Hepatic stellate cell (primary cell): ENCODE data around the gene THOP1.

Source experiments
- DNase-seq: peaks from one replicate; pipeline ENCODE4 v3.0.0; 2011; ENCODE audit warnings: low spot score

THOP1 gene

DNA sequence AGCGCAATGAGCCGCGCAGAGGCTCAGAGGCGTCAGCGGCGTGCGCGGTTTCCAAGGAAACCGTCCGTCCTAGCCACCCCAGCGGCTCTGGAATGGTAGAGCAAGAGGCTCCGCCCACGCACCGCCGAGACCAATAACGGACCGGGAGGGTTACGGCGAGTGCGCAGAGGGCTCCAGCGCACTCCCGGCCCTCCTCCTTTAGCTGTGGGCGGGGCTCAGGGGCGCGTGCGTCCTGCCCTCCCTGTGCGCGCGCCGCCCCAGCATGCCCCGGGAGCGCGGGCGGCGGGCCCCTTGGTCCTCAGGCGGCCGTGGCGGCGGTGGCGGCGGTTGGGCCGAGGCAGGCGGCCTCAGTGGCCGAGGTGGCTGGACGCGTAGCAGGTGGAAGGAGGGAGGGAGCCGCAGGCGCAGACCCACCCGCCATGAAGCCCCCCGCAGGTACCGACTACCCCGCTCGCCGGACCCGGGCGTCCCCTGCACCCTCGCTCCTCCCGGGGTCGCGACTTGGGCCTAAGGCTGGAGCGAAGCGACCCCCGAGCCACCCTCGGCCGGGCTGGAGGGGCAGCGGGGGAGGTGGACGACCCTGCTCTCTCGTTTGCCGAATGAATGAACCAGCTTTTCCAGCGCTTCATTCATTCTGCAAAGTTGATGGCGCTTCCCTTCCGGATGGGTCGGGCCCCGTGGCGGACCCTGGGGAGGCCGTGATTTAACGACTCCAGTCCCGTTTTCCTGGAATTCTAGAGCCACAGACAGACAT lies at the start of gene THOP1:
TSS of gene THOP1 (plus strand) at position 260 of the 754 bp plus-strand sequence. CDS start at position 420, 160 bp downstream.
- DNase-seq: peak; percentile 99

DNA sequence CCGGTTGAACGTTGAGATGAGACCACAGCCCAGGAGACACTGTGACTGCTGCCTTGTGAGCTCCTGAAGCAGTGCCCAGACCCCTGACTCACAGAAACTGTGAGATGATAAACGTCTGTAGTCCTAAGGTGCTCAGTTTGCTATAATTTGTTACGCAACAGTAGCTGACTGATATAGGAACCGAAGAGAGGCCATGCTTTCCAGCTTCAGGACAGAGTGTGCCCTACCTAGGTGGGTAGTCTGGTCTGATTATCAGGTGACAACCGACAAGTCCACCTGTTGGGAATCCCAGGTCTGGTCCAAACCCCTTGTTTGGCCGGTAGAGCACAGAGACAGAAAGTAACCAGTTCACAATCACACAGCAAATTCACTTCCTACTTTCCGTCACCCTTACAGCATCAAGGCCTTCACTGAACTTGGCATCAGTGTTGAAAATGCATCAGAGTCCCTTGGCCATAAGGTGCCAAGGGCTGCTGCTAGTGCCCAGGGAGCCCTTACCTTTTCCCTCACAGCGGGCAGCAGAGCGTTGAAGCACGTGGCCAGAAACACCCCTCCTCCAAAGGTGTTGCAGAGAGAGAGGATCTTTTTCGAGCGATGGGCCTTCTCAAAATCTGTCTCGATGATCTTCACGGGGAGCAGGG lies 48.6 kb upstream of the THOP1 start:
- DNase-seq: no peak

DNA sequence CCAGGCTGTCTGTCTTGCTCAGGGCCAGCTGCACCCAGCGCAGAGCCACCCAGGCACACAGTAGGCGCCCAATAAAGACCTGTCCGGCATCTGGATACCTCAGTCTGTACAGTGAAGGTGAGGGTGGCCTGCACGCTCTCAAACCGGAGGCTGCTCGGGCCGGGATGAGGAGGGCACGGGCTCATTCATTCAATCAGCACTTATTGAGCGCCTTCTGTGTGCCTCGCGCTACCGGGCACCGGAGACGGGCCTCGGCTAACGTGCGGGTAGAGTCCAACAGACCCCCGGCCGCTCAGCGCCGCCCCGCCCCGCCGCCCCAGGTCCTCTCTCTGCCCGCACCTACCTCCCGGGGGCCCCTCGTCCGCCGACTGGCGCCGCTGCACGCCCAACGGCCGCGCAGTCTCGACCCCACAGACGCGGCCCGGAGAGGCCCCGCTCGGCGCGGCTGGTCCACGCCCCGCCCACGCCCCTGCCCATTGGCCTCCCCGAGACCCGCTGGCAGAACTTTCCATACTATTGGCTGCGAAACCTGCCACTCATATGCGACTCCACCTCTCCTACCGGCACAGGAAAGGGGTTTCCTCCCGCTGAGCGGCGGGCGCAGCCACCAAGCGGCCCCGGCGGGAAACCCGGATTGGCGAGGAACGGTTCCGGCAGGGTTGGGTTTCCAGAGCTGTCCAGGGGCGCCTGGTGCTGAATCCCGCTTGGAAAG lies 45.5 kb upstream of the THOP1 start, which contains the start of gene SLC39A3:
TSS of gene SLC39A3 (minus strand) at position 416 of the 712 bp plus-strand sequence. CDS start 2,760 bp downstream, outside the sequence.
- peak; percentile 100 for DNase-seq

DNA sequence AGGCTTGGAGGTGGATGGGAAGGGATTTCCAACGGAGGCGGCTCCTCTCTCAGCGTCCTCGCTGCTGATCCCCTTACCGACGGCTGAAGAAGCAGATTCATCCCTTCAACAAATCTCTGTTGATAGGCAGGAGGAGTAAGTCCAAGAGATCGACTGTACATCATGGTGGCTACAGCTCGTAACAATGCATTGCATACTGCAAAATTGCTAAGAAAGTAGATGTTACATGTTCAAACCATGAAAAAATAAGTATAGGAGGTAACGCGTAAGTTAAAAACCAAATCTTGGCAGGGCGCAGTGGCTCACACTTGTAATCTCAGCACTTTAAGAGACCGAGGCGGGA lies 45.0 kb upstream of the THOP1 start:
- no peak for DNase-seq

DNA sequence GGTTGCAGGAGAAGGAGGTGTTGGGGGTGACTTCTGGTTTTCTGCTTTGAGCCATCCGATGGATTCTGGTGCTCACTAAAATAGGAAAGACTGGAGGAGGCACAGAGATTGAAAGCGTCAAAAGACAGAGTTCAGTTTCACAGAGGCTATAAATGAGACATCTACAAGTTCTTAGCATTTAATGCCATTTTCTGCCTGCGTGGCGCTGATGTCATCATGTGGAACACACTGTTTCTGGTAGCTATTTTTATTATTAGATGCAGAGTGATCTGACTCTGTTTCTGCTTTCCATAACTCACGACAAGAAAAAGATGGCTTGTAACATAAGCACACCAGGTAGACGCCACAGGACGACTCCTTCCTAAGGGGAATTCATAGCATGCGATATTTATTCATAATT lies 42.2 kb upstream of the THOP1 start:
- DNase-seq: no peak

DNA sequence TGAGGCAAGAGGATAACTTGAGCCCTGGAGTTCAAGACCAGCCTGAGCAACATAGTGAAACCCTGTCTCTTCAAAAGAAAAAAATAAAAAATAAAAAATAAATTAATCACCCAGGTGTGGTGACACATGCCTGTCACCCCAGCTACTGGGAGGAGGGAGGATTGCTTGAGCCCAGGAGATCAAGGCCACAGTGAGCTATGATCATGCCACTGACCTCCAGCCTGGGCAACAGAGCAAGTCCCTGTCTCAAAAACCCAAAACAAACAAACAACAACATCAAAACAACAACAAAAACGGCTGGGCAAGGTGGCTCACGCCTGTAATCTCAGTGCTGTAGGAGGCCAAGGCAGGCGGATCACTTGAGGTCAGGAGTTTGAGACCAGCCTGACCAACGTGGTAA lies 41.2 kb upstream of the THOP1 start:
- DNase-seq: no peak

DNA sequence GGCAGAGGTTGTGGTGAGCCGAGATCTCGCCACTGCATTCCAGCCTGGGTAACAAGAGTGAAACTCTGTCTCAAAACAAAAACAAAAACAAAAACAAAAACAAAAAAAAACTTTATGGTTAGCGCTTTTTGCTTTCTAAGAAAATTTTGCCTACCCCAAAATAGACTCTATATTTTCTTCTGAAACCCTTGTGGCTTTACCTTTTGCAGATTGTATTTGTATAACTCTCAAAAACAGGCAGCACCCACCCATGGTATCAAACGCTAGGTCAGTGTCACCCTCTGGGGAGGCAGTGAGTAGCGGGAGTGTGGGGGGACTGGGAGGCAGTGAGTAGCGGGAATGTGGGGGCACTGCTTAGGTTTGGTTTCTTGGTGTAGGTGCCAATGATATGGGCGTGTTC lies 38.0 kb upstream of the THOP1 start:
- no peak for DNase-seq

DNA sequence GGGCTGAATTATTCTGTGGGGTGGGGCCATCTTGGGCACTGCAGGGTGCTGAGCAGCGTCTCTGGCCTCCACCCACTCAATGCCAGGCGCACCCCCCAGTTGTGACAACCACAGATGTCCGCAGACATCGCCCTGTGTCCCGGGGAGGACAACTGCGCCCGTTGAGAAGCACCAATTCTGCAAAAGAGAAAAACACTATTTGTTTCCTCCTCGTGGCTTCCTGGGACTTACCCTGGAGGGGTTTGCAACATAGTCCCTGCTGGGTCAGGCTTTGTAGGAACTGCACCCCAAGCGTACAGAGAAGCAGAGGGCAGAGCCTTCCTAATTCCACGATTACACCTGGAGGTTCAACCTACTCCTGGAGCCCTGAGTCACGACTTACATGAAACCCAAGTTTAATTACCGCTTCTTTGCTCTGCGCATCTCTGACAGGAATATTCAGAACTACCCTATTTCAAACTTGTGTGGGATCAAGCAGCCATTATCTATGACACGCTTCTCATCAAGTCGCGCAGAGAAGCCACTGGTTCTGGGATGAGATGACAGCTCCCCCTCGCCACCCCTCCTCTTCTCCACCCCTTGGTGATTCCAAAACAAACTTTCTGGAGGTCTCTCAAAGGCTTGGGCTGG lies 34.4 kb upstream of the THOP1 start:
- no peak for DNase-seq

DNA sequence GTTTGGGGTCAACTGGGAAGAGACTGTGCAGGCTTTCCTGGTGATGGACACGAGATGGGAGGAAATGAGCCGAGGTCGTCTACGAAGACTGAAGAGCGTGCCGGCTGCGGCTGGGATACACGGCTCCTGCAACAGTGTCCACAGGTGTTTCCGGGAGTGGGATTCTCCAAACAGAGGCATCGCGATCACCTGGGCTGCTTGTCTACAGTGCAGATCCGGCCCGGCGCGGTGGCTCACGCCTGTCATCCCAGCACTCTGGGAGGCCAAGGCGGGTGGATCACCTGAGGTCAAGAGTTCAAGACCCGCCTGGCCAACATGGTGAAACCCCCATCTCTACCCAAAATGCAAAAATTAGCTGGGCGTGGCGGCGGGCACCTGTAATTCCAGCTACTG lies 33.9 kb upstream of the THOP1 start:
- DNase-seq: no peak

DNA sequence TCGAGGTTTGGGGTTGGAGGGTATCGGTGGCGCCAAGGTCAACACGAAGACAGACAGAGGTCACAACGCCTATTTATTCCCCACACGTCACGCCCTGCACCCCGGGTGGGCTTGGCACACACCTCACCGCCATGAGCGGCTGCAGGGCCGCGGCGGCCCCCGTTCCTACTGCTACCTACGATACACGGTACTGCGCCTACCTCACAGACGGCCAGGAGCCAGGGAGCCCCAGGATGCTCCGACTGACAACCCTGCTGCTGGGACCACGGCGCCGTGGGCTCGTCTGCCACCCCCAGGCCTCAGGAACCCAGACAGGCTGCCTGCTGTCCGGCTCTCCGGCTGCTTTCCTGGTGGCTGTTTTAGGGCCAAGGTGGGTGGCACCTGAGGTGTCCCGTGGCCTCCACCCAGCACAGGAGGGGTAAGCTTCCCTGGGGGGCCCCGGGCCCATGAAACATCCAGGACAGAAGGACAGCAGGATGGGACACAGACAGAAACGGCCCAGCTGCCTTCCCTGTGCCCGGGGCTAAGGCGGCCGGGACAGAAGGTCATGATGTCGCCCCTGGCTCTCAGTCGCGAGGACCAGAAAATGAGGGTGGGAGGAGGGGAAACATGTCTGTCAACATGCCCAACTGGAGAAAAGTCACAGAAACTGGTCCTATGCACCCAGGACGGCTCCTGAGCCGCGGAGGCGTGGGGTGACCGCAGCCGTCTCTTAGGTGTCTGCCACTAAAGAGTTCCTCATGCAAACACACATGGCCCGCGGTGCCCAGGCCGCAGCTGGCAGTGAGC lies 30.4 kb upstream of the THOP1 start:
- DNase-seq: no peak

DNA sequence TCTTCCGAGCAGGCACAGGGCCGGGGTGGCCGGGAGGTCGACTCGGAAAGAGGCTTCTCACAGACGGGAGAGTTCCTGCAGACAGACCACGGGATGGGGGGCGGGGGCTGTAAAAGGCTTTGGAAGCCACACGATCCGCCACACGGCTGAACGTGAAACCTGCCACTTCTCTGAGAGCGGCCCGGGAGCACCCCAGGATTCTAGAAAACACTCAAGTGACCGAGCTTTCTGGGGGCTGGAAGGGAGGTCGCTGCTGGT lies 29.9 kb upstream of the THOP1 start:
- DNase-seq: no peak

DNA sequence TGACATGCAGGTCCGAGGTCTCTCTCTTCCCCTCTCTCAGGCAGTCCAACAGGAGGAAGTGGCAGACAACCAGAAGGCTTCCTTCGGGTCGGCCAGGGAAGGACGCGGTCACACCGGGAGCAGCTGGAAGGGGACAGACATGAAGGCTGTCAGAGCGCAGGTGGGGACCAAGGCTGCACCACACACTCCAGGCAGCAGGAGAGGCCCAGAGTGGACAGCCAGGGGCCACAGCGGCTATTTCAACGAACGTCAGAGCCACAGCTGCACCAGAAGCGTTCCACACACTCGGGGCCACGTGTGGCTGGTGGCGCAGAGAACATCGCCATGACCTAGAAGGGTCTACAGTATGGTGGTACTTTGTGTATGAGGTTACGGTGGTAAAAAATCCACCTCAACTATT lies 29.5 kb upstream of the THOP1 start:
- no peak for DNase-seq

DNA sequence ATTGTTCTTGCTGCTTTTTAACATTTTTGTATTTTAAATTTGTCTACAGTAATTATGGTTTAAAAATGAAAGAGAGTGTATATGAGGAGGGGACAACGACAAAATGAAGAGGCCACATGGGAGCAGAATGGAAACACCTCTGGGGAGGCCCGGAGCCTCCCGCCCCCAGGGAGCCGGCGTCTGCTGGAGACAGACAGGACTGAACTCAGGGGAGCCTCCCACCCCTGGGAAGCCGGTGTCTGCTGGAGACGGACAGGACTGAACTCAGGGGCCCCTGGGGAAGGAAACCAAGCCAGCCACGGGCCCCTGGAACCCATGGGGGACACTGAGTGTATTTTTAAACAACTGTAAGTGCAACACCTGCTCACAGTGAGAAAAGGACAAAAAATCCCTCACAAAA lies 28.8 kb upstream of the THOP1 start:
- no peak for DNase-seq

DNA sequence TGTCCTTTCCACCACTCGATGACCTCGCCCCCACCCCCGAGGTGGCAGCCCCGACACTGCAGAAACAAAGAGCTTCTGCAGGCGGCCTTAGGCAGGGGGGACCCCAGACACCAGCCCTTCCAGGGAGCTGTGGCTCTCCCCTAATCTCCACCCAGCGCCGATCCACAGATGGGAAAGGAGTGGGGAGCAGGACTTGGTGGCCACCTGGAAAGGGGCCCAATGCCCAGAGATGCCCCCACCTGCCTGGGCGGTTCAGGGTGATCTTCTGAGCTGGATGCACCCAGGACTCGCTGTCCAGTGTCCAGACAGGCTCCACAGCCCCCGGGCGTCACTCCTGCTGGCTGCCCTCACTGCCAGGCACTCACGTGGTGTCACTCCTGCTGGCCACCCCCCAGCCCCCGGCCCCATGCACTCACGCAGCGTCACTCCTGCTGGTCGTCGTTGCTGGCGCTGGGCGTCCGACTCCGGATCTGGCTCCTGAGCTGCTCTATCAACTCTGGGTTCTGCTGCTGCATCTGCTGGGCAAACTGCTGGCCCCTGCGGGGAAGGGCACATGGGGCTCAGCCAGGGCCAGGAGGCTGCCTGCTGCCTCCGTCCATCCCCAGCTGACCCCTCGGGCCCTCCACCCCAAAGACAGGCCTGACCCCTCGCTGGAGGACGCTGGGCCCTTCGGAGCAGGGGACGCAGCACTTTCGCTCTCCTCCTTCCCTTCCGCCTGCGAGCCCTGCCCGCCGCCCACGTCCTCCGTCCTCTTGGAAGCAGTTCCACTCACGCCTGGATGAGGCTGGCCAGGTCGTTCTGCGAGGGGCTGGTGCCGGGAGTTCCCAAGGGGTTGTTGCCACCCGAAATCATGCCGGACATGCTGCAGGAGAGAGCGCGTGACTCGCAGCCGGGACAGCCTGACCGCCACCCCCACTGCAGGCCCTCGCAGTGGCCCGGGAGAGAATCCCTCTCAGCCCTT lies 28.1 kb upstream of the THOP1 start:
- DNase-seq: no peak

DNA sequence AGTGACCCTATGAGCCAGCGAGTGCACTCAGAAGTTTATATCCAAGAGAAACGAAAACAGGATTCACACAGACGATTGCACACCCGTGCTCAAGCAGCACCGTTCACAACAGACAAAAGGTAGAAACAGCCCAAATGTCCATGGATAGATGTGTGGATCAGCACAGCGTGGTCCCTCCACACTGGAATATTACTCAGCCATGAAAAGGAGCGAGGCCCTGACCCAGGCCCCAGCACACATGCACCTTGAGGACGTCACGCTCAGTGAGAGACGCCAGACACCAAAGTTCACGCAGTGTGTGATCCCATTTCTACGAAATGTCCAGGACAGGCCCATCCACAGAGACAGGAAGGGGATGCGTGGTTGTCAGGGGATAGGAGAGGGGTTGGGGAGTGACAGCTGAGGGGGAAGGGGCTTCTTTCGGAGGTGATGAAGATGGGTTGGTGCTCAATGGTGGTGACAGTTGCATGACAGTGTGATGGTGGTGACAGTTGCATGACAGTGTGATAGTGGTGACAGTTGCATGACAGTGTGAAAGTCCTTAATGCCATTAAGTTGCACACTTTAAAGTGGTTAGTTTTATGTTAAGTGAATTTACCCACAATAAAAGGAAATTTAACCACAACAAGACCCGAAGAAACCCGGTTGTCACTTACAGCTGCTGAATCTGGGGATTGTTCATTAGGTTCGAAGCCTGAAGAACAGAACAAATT lies 26.5 kb upstream of the THOP1 start:
- no peak for DNase-seq

DNA sequence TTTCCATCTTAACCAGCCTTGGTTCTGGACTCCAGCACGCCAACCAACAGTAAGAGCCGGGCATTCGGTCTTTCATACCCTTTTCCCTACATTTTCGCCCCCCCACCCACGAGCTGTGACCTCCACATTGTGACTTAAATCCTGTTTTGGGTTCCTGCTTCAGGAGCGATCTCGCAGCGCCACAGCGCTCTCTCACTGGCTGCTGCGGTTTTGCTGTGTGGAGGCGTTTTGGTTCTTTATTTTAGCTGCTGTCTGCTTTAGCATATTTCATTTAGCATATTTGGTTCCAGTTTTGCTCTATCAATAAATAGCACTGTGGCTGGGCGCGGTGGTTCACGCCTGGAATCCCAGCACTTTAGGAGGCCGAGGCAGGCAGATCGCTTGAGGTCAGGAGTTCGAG lies 25.9 kb upstream of the THOP1 start:
- no peak for DNase-seq

DNA sequence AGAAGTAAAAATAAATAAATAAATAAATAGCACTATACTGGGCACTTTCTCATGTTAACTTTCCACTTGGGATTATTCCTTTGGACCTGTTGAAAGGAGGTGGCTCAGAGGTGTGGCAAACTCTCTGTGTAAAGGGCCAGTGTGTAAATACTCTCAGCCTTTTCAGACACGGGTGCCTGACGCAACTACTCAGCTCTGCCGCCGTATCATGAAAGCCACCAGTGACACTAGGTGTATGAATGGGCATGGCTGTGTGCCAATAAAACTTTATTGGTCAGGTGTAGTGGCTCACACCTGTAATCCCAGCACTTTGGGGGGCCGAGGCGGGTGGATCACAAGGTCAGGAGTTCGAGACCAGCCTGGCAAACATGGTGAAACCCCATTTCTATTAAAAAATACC lies 25.3 kb upstream of the THOP1 start:
- DNase-seq: no peak

DNA sequence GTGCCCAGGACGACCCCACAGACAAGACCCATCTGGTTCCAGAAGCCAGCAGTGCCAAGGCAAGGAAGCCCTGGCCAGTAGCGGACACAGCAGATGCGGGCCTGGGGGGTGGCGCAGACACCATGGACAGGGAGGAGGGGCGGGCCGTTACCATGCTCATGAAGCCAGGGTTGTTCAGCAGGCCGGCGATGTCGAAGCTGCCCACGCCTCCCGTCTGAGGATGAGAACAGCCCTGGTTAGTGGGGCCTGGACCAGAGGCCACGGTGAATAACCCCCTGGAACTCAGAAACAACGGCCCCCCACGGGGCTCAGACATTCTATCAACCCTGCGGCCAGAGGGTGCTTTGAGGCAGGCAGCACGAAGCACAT lies 24.0 kb upstream of the THOP1 start:
- no peak for DNase-seq

DNA sequence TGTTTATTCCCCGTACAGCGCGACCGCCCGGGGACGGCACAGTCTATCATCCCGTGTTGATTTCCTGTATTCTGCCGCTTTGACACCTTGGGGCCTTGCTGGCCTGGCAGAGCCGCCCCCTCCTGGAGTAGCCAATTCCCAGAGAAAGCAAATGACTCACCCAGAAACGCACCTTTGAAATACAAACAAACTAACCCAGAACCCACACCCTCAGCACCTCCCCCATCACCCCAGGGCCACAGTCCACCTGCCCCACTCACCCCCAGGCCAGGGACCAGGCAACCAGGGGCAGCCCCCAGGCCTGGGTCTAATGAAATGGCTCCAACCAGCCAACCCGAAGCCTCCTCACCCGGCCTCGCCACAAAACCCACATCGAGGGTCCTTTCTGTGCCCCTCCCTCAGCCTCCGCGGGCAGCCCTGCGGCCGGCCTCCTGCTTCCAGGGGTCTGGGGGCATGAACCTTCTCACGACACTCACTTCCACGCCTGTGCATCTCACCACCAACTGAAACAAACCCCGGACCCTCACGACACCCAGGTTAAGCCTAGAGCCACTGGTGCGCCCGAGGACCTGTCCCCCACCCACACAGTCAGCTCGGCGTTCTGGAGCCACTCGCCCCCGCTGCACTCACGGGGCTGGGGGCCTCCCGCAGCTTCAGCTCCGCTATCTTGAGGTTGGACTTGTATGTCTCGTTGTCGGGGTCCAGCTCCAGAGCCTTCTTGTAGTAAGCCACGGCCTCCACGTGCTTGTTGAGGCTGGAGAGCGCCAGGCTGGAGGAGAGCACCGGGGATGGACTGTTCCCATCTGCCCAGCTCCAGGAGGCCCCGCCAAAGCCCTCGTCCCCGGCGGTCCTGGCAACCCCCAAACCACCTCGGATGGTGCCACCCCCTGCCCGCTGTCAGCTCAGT lies 23.2 kb upstream of the THOP1 start:
- DNase-seq: no peak
